ENCODE measurements around the gene SLC43A2.
"Not testable (repeated sequence)": the region's sequence is repeated elsewhere in the genome, so short reads cannot be mapped to it uniquely, and the experiment has no call there.

Gene SLC43A2

DNA sequence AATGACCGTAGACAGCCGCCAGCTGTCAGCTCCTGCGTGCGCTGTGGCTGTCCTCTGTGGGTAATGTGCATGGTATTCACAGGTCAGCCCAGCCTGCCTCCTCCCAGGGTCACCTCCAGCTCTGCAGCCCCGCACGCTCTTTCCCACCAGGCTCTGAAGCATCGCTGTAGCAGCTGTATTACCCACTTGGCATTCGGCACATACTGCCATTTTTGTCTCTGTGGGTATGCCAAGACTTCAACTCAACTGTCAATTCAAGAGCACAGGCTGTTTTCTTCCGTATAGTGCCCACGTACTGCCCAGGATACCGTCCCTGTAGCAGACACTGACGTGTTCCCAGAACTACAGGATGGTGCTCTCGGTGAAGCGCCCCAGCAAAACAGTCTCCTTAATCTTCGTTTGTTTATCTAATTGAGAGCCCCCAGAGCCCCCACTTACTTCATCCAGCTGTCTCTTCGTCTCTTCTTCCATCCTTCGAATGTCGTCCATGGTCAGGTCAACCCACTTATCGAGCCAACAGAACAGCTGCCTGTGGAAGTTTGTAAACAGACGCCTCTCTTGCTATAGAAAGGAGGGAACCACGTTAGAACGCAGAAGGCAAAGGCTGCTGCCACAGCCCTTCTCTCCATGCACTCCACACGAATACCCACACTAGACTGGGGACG lies 94.8 kb downstream of the SLC43A2 start:
- DNase-seq = no peak

DNA sequence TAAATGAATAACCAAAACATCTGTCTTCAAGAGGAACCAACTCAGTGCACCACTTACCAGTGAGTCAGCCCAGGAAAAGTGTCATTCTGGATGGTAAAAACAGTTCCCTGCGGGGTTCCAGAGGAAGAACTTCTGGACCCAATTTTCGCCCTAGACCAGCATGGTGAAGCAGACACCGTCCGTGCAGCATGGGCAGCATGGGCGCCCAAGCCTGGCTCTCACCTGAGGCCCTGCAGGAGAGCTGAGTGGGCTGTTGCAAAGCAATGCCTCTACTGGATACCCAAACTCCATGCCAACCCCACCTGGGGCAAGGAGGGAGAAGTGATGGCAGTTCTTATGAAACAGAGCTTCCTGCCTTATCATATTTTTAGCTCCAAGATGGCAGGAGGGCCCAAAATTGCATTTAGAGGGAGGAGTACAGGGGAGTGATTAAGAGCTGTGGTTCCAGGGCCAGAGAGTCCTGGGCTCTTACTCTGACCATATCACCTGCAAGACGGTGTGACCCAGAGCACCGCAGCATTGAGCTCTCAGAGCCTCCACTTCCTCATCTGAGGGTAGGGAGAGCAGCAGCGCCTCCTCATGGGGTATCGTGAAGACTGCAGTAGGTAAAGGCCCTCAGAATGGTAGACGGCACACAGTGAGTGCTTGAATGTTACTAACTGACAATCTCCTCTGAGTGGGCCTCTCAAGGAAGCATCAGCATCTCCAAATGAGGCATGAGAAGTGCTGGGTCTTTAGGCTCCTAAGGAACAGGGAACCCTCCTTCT lies 95.6 kb downstream of the SLC43A2 start:
- peak; percentile 64 for DNase-seq

- DNase-seq = no peak
These were observed 98.8 kb downstream of the SLC43A2 start for GRCh38 chr17:1529863-1530262.

- not testable (repeated sequence) for DNase-seq
These were observed 101.8 kb downstream of the SLC43A2 start for GRCh38 chr17:1526876-1527275.

DNA sequence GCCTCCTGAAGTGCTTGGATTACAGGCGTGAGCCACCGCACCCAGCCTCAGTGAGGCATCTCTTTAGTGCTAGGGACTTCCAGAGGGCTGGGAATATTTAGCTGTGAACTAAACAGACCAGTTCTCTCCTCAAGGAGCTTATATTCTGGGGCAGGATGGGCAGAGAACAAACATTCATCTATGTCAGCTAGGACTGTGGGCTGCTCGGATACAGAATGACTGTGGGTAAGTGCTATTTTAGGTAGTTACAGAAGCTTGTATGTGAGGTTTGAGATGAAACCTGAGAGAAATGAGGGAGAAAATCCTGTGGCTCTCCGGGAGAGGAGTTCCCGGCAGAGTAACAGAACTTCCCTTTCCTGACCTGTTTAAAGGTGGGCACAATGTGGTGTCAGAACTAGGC lies 106.0 kb downstream of the SLC43A2 start:
- DNase-seq = no peak

DNA sequence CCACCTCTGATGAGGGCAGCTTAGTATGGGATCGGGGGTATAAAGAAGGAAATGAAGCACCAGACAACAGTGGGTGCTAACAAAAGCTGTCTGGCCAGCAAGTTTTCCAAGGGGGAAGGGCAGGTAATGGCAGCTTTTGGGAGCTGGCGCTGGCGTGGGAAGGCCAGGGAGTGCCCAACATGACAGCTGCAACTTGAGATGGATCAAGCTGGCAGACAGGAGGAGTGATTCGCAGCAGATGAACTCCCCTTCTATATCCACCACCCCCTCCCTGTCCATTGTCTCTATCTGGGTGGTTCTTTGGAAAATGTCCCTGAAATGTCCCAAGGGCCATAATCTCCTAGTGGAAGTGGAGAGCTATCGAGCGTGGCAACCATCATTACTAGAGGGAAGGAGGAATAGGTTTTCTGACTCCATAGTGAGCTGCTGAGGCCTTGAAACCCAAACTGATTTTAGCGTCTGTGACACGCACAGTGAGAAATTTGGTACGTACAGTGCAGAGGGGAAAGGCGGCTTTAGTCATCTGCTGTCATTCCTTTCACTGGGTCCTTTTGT lies 107.5 kb downstream of the SLC43A2 start:
- DNase-seq = no peak

- DNase-seq = no peak
These were observed 109.0 kb downstream of the SLC43A2 start for GRCh38 chr17:1519678-1520077.
